Activated T-helper 9 cell treated with anti-CD3 and anti-CD28 coated beads, Interleukin-2, amount 50 U/mL, for 16 hours (primary cell): Measurements from ENCODE around the gene BMS1.
A peak's percentile ranks its signal among the peaks of the same experiment; 100 is the strongest.
"Not testable (repeated sequence)": the region's sequence is repeated elsewhere in the genome, so short reads cannot be mapped to it uniquely, and the experiment has no call there.

ENCODE experiments used
- DNase-seq: peaks from one replicate; pipeline ENCODE4 v3.0.0-alpha.2; 2020; ENCODE audit warnings: low read depth

BMS1 gene

GRCh38 chr10:42782446-42783180 is at the start of gene BMS1:
Gene BMS1, plus strand, starts transcription at chr10:42782795. Its CDS starts 1,600 bp downstream, at chr10:42784395.
- DNase-seq, result peak; percentile 77

GRCh38 chr10:42734536-42734935 is 48.1 kb upstream of the BMS1 start:
- DNase-seq, result no peak

GRCh38 chr10:42738679-42739078 is 43.9 kb upstream of the BMS1 start:
- DNase-seq, result no peak

GRCh38 chr10:42741536-42741935 is 41.1 kb upstream of the BMS1 start:
- DNase-seq, result not testable (repeated sequence)

- DNase-seq, result no peak
These were observed 38.9 kb upstream of the BMS1 start for GRCh38 chr10:42743697-42744096.

GRCh38 chr10:42744134-42744701 is 38.4 kb upstream of the BMS1 start:
- no peak for DNase-seq

GRCh38 chr10:42753126-42753506 is 29.5 kb upstream of the BMS1 start:
- DNase-seq, result peak; percentile 61

GRCh38 chr10:42753507-42754154 is 29.0 kb upstream of the BMS1 start:
- DNase-seq, result no peak

GRCh38 chr10:42754155-42755027 is 28.2 kb upstream of the BMS1 start:
- DNase-seq, result no peak

- DNase-seq, result no peak
These were observed 27.6 kb upstream of the BMS1 start for GRCh38 chr10:42755028-42755451.

- DNase-seq, result no peak
These were observed 27.0 kb upstream of the BMS1 start for GRCh38 chr10:42755556-42756093.

- no peak for DNase-seq
These were observed 14.7 kb upstream of the BMS1 start for GRCh38 chr10:42767906-42768305.

GRCh38 chr10:42768581-42769152 is 13.9 kb upstream of the BMS1 start:
- no peak for DNase-seq

GRCh38 chr10:42769173-42769572 is 13.4 kb upstream of the BMS1 start:
- DNase-seq, result no peak

- DNase-seq, result no peak
These were observed 12.9 kb upstream of the BMS1 start for GRCh38 chr10:42769673-42770072.

GRCh38 chr10:42776681-42777080 is 5.9 kb upstream of the BMS1 start:
- DNase-seq, result no peak

- no peak for DNase-seq
These were observed 2.1 kb upstream of the BMS1 start for GRCh38 chr10:42780456-42780855.

- no peak for DNase-seq
These were observed 626 bp upstream of the BMS1 start for GRCh38 chr10:42781893-42782445.

- DNase-seq, result no peak
These were observed 570 bp downstream of the BMS1 start for GRCh38 chr10:42783181-42783549.

GRCh38 chr10:42785759-42786158 is 3.2 kb downstream of the BMS1 start:
- no peak for DNase-seq

GRCh38 chr10:42790835-42791234 is 8.2 kb downstream of the BMS1 start:
- no peak for DNase-seq
